GM21526 (cell line): ENCODE data around the gene BPTF.
"Not testable (repeated sequence)": the region's sequence is repeated elsewhere in the genome, so short reads cannot be mapped to it uniquely, and the experiment has no call there.

Source experiments
- ATAC-seq: cut with Tn5 transposase; IDR thresholded peaks from one replicate; pipeline ENCODE4 v1.9.1; 2021; ENCODE audit warnings: moderate library complexity; ENCODE audit not compliant: unreplicated experiment, low FRiP score

Gene BPTF

GRCh38 chr17:67996301-67997171, 171.2 kb downstream of the BPTF start, which contains the start of gene C17orf58:
Gene C17orf58, minus strand, starts transcription at chr17:67996469. Its CDS starts 271 bp downstream, at chr17:67996198.
- not testable (repeated sequence) for ATAC-seq

- ATAC-seq, result no peak
These were observed 173.2 kb downstream of the BPTF start for GRCh38 chr17:67998466-67998865.

- no peak for ATAC-seq
These were observed 174.1 kb downstream of the BPTF start for GRCh38 chr17:67999291-67999911.

- ATAC-seq, result no peak
These were observed 178.9 kb downstream of the BPTF start for GRCh38 chr17:68004201-68004600.

- ATAC-seq, result no peak
These were observed 181.5 kb downstream of the BPTF start for GRCh38 chr17:68006797-68007196.

GRCh38 chr17:68011199-68011665, 185.9 kb downstream of the BPTF start:
- peak; percentile 48 for ATAC-seq

GRCh38 chr17:68013385-68013784, 188.1 kb downstream of the BPTF start:
- ATAC-seq, result no peak

GRCh38 chr17:68015081-68015723, 189.9 kb downstream of the BPTF start:
- no peak for ATAC-seq

- no peak for ATAC-seq
These were observed 191.5 kb downstream of the BPTF start for GRCh38 chr17:68016838-68017237.

GRCh38 chr17:68018493-68018892, 193.2 kb downstream of the BPTF start:
- not testable (repeated sequence) for ATAC-seq

- no peak for ATAC-seq
These were observed 194.0 kb downstream of the BPTF start for GRCh38 chr17:68019336-68019674.

GRCh38 chr17:68019675-68020408, 194.5 kb downstream of the BPTF start:
- ATAC-seq, result peak; percentile 84

- ATAC-seq, result no peak
These were observed 195.1 kb downstream of the BPTF start for GRCh38 chr17:68020409-68020756.

- not testable (repeated sequence) for ATAC-seq
These were observed 195.5 kb downstream of the BPTF start for GRCh38 chr17:68020791-68021190.

- ATAC-seq, result no peak
These were observed 196.7 kb downstream of the BPTF start for GRCh38 chr17:68021963-68022362.

- ATAC-seq, result not testable (repeated sequence)
These were observed 197.2 kb downstream of the BPTF start for GRCh38 chr17:68022547-68022946.

GRCh38 chr17:68029512-68030215, 204.4 kb downstream of the BPTF start:
- ATAC-seq, result no peak
